Activated CD4-positive, alpha-beta T cell treated with anti-CD3 and anti-CD28 coated beads, Interleukin-2, Interleukin-6, amounts not matched to agents 100 ng/mL and 50 ng/mL, durations not matched to agents 16 hours and 8 hours (primary cell): ENCODE results near the gene HDAC9.

Source experiments
- DNase-seq: peaks from one replicate; pipeline ENCODE4 v3.0.0-alpha.2; 2020

The HDAC9 gene

GRCh38 chr7:18740579-18740988, 245.0 kb downstream of the HDAC9 start:
- peak; percentile 41 for DNase-seq

- no peak for DNase-seq
Observed at GRCh38 chr7:18753972-18754610, 258.5 kb downstream of the HDAC9 start.

GRCh38 chr7:18754766-18755165, 259.2 kb downstream of the HDAC9 start:
- DNase-seq: no peak

- DNase-seq: no peak
Observed at GRCh38 chr7:18755793-18756192, 260.2 kb downstream of the HDAC9 start.

- DNase-seq: no peak
Observed at GRCh38 chr7:18756378-18757050, 261.0 kb downstream of the HDAC9 start.

- DNase-seq: no peak
Observed at GRCh38 chr7:18760046-18760445, 264.5 kb downstream of the HDAC9 start.

- DNase-seq: no peak
Observed at GRCh38 chr7:18760631-18761445, 265.3 kb downstream of the HDAC9 start.

- DNase-seq: no peak
Observed at GRCh38 chr7:18762189-18762588, 266.6 kb downstream of the HDAC9 start.

- no peak for DNase-seq
Observed at GRCh38 chr7:18768256-18768655, 272.7 kb downstream of the HDAC9 start.

GRCh38 chr7:18770154-18770811, 274.7 kb downstream of the HDAC9 start:
- DNase-seq: no peak

GRCh38 chr7:18770822-18771221, 275.3 kb downstream of the HDAC9 start:
- no peak for DNase-seq

- DNase-seq: no peak
Observed at GRCh38 chr7:18771834-18772566, 276.5 kb downstream of the HDAC9 start.

- DNase-seq: no peak
Observed at GRCh38 chr7:18772567-18772965, 277.0 kb downstream of the HDAC9 start.

- DNase-seq: no peak
Observed at GRCh38 chr7:18777314-18777713, 281.8 kb downstream of the HDAC9 start.

- no peak for DNase-seq
Observed at GRCh38 chr7:18778594-18778993, 283.0 kb downstream of the HDAC9 start.

- no peak for DNase-seq
Observed at GRCh38 chr7:18780266-18780665, 284.7 kb downstream of the HDAC9 start.

- DNase-seq: no peak
Observed at GRCh38 chr7:18780938-18781337, 285.4 kb downstream of the HDAC9 start.

GRCh38 chr7:18786196-18786727, 290.7 kb downstream of the HDAC9 start:
- no peak for DNase-seq

- no peak for DNase-seq
Observed at GRCh38 chr7:18786796-18787195, 291.2 kb downstream of the HDAC9 start.

- no peak for DNase-seq
Observed at GRCh38 chr7:18788026-18788425, 292.5 kb downstream of the HDAC9 start.

- DNase-seq: no peak
Observed at GRCh38 chr7:18792871-18793595, 297.5 kb downstream of the HDAC9 start.

- DNase-seq: no peak
Observed at GRCh38 chr7:18796216-18796615, 300.7 kb downstream of the HDAC9 start.
